HG03108 (cell line): ENCODE data around the gene CD276.

Source experiments
- ATAC-seq: cut with Tn5 transposase; IDR thresholded peaks from one replicate; pipeline ENCODE4 v1.9.1; 2021; ENCODE audit warnings: moderate library complexity; ENCODE audit not compliant: unreplicated experiment

Gene CD276

GRCh38 chr15:73746883-73747282 is 62.7 kb downstream of the CD276 start:
- ATAC-seq: no peak

- ATAC-seq: no peak
Observed at GRCh38 chr15:73747847-73748590, 63.8 kb downstream of the CD276 start.

- no peak for ATAC-seq
Observed at GRCh38 chr15:73748730-73749129, 64.5 kb downstream of the CD276 start.

- ATAC-seq: no peak
Observed at GRCh38 chr15:73749533-73749932, 65.3 kb downstream of the CD276 start.

- ATAC-seq: no peak
Observed at GRCh38 chr15:73749971-73750370, 65.8 kb downstream of the CD276 start.

GRCh38 chr15:73750438-73750837 is 66.3 kb downstream of the CD276 start:
- ATAC-seq: no peak

GRCh38 chr15:73750951-73751350 is 66.8 kb downstream of the CD276 start:
- ATAC-seq: no peak

- ATAC-seq: no peak
Observed at GRCh38 chr15:73751511-73751898, 67.3 kb downstream of the CD276 start.

GRCh38 chr15:73751899-73752805 is 68.0 kb downstream of the CD276 start:
- no peak for ATAC-seq

GRCh38 chr15:73752806-73753193 is 68.6 kb downstream of the CD276 start:
- no peak for ATAC-seq

- ATAC-seq: no peak
Observed at GRCh38 chr15:73753250-73754130, 69.3 kb downstream of the CD276 start, which contains the start of gene INSYN1. INSYN1 (minus strand) TSS chr15:73753351; CDS start chr15:73751130, 2,221 bp downstream.

- no peak for ATAC-seq
Observed at GRCh38 chr15:73754461-73754860, 70.3 kb downstream of the CD276 start.

GRCh38 chr15:73755481-73755880 is 71.3 kb downstream of the CD276 start:
- no peak for ATAC-seq

GRCh38 chr15:73755946-73756345 is 71.8 kb downstream of the CD276 start:
- ATAC-seq: no peak

GRCh38 chr15:73756390-73756789 is 72.2 kb downstream of the CD276 start:
- ATAC-seq: no peak

- no peak for ATAC-seq
Observed at GRCh38 chr15:73756947-73757513, 72.8 kb downstream of the CD276 start.

- ATAC-seq: no peak
Observed at GRCh38 chr15:73757571-73757970, 73.4 kb downstream of the CD276 start.

GRCh38 chr15:73758461-73758860 is 74.3 kb downstream of the CD276 start:
- no peak for ATAC-seq

- ATAC-seq: no peak
Observed at GRCh38 chr15:73760330-73761329, 76.4 kb downstream of the CD276 start.
